Stimulated activated CD4-positive, alpha-beta T cell treated with anti-CD3 and anti-CD28 coated beads, Interleukin-12 subunit alpha, Interleukin-12 subunit beta, amount 100 ng/mL, for 4 hours (primary cell): ENCODE data around the gene ARHGEF6.

Experiments used
- DNase-seq: peaks from one replicate; pipeline ENCODE4 v3.0.0-alpha.2; 2020

The ARHGEF6 gene

DNA sequence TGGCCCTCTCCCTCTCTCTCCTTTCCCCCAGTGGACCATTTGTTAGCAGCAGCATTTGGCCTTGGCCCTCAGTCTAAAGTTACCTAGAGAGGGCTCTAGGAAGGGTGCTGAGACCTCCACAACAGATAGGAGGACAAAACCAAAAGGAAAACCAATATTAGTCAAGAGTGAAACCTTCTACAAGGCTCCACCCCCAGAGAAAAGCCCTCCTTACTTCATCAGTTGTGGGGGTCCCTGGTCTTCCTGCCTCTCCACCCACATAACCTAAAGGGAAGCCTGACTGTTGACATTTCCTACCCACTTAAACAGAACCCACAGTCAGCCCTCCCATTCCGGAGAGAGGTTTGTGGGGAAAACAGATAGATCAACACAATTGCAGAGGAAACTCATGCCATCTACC, 137.5 kb downstream of the ARHGEF6 start:
- no peak for DNase-seq

DNA sequence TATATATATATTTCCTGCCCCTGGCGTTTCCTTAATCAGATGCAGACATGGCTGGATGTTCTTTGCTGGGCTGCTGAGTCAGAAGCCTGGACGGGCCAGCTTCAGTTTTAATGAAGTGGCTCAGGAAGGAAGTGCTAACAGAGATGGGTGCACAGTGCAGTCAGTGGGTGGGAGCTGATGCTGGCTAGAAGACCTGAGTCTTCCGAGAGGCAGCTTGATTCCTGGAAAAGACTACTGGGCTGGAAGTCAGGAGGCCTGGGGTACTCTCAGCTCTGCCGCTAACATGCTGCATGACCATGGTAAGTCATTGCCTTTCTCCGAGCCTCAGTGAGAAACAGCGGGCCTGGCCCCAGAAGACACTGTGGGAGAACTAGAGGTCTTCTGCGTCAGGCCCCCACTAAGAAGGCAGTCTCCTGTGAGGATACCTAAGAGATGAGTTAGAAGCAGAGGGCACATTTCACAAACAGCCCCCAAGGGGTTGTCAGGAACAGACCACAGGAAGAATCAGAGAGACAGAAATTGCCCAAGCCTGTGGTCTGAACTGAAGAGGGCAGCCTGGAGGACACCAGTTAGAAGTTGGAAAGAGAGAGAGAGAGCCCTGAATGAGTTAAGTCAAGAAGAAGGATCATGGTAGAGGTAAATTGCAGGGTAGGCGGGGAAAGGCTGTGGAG, 141.1 kb downstream of the ARHGEF6 start:
- no peak for DNase-seq

DNA sequence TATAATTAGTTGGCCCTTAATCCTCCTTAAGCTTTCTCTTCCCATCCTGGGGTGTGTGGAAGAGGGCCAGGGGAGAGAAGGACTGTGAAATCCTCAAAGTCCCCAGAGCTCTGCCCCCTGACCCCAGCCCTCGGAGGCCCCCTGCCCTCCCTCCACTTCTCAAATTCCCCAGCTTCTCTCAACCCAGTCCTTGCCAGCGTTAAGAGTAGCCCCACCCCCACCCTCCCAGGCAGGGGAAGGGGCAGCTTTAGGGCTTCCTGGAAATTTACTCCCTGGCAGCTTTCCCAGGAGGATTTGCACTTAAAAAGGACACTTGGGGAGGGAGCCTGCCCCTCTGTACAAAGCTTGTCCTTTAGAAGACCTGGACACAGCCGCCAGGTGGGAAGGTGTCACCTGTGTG, 144.6 kb downstream of the ARHGEF6 start:
- DNase-seq: no peak

DNA sequence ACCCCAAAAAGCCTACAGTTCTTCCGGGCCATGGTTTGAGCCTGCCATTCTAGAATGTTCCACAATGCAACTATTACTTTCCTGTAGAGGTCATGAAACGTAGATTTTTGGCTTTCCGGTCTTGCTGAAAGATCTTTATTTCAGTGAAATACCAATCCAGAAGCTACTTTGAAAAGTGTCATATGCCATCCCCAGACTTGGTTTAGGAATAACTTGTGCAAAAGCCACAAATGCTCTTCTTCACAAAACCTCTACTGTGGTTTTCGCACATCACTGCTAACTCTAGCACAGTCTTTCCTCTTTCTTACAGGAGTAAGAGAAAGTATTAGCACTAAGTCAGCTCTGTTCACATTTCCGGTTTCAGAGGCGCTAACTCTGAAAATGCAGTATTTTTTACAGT, 145.5 kb downstream of the ARHGEF6 start:
- no peak for DNase-seq

DNA sequence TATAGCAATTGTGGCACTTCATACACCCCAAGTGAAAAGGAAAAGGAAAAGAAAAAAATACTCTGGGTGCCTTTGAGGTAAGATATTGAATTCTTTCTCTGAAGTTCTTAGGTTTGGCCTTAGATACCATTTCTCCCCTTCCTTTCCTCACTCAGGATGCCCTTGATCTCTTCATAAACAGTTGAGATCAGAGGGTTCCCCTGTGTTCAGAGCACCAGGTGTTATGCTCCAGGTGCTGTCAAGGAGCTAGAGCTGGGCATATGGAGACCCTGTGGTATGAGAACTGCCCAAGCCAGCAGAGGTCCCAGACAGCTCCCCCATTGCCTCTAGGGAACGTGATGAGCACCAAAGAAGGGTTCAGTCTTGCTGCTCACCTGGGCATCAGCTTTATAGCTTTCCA, 149.9 kb downstream of the ARHGEF6 start:
- no peak for DNase-seq

DNA sequence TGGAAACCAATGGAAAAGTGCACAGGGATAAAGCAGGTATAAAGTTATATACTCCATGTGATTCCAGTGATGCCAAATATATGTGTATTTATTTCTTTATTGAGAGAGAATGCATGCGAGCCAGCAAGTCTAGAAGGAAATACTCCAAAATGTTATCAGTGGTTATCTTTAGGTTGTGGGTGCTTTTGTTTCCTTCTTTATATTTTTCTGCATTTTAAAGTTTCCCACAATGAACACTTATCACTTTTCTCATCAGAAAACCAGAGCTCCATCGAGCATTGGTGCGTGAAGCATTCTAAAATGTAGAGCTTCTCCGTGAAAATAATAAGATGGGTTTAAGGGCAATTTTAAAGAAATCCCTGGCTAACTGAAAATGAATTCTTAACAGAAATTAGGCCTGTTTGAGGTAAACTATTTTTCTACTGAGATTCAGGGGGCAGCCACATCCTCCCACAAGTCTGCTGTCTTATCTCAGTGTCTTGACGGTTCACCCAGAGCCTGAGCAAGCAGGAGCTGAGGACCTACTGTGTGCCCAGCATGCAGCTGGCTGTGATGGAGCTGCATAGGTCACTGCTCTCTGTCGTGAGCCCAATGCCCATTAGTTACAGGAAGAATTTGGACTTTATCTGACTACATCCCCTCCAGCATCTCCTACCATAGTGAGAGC, 151.5 kb downstream of the ARHGEF6 start:
- DNase-seq: no peak

DNA sequence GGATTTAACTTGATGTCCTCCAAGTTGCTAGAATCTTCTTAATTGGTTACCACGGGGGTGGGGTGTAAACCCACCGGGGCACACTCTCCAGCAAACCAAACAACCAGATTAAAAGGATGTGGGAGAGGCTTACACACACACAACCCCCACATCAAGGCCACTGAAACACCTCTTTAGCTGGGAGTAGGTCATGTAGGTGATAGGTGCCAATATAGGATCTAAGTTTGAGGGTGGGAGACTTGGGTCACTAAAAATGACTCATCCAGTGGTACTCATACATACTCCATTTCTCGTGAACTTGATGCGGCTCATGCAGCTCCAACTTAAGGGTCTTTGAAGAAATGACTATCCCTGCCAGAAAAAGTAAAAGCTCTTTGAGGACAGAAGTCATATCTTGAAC, 153.3 kb downstream of the ARHGEF6 start:
- no peak for DNase-seq

DNA sequence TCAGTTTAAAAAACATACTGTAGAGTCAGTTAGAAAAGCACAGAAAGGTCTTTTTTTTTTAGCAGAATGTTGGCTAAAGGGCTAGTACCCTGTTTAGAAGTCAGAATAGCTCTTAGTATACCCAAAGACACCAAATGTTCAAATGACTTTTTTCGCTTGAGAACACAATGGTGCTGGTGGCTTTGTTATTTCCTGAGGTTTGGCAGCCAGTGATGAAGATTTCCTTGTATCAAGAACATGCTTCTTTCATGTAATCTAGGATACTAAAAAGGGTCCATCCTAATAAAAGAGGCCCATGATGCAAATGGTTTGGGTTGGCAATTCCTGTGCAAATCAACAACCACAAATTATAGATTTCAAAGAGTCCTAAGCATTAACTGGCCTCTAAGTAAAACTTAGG, 153.8 kb downstream of the ARHGEF6 start:
- no peak for DNase-seq

DNA sequence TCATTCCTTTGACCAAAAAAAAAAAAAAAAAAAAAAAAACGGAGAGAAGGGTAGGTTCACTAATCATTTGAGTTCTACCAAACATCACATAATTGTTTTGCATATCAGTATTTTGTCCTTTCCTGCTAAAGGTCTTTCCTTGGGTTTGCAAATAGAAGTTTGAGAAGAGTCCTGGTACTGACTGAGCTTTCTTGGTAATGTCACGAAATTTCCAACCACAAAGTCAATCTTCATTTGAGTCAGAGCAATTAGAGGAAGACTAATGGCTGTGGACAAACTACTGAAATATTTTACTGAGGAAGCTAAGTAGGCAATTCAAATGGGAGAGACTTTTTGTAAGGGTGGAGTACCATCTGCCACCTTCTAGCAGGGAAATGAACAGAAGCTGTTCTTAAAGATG, 154.5 kb downstream of the ARHGEF6 start:
- no peak for DNase-seq

DNA sequence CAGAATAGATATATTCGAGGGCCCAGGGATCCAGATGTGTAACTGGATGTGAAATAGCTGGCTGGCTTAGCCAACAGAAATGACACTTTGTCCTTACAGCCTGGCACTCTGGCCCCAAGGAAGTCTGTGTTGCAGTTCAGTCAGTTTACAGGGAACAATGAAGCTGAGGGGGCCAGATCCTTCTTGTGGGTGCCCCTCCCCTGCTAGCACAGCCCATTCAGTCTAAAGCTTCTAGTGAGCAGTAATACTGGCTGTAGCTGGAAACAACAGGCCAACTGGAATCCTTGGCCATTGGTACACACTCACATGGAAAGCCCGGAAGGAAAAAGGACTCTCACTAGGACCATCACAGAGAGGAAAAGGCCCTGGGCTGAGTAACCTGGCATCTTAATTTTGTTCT, 155.5 kb downstream of the ARHGEF6 start:
- DNase-seq: no peak

DNA sequence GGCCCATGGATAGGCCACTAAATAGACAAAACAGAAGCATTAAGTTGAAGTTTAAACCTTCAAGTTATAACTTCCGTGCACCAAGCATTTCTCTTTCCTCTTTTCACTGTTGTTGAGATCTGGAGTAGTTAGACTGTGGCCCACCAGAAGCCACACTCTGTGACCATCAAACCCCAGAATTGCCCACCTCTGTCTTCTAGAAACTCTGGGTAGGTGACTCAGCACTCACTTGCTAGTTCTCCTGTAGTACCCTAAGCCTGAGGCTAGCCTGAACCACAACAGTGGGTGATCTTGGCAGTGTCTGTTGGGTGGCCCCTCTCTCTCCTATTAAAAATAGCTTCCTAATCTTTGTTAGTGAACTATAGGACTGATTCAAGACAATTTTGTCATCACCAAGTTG, 157.3 kb downstream of the ARHGEF6 start:
- no peak for DNase-seq

DNA sequence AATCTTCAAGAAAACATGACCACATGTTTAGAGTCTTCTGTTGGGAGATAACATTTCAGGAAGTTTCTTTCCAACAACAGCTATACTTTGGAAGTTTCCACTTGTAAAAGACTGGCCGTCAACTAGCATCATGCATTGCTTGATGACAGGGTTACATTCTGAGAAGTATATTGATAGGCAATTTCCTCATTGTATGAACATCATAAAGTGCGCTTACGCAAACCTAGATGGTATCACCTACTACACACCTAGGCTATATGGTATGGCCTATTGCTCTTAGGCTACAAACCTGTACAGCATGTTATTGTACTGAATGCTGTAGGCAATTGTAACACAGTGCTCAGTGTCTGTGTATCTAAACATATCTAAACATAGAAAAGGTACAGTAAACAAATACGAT, 158.2 kb downstream of the ARHGEF6 start:
- DNase-seq: no peak

DNA sequence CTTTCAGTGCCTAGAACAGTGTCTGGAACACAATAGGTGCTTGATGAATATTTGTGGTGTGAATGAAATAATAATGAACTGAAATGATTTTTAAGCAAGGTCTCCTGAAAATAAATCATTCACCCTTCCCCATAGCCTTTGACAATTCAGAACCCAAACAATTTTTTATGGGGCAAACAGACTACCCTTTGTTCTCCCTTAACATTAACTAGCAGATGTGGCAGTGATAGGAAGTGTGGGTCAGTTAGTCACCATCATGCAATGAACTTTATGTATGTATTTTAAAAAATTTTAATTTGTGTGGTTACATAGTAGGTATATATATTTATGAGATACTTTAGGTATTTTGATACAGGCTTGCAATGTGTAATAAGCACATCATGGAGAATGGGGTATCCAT, 160.0 kb downstream of the ARHGEF6 start:
- DNase-seq: no peak

DNA sequence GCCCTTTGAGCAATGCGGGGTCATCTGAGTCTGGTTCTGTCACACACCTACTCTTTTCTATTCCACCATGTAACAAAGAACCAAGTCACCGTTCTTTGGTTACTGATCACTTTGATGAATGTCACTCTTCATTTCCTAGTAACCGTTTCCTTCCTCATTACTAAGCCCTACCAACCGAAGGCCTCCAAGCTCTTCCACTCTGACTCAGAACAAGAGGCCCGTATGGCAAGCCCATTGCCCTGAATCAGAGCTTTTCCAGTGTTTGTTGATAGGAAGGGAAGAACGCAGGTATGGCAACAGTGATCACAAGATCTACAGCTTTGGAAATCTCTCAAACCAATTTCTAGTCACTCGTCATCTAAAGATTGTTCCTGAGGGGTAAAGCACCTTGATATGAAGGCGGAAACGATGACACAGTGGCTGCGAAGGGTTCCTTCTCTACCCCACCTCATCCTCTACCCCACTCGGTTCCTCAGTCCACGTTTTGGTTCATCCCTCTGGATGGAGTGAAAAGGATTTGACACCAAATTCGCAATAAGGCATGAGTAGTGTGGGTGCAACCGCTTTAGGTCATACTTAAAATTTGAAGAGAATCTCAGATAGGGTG, 160.7 kb downstream of the ARHGEF6 start:
- DNase-seq: no peak

DNA sequence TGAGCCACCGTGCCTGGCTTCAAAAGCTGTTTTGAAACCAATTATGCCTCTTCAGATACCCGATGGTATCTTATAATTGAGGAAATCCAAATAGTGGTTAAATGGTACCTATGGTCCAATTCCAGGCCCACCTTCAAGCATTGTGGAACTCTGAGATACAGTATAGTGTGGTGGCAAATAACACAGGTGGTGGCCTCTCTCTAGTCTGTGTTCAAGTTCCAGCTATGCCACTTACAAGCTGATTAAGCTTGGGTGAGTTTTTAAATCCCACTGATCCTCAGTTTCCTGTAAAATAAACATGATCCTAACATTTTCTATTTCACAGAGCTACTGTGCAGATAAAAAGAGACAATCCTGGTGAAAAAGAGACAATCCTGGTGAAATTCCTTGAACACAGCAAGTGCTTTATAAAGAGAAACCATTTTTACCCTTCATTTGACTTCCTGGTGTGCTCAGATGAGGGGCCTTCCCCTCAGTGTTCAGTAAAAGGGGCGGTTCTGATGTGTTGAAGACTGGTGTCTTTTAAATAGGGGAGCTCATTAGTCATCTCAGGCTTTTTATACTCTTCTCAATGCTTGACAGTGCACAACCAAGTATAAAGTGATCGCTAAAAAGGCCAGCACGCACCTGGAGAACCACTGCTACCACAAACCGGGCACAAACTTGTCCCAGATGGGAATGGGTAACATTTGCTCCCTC, 163.6 kb downstream of the ARHGEF6 start:
- DNase-seq: no peak
